H1 (cell line): Measurements from ENCODE around the gene MRPL4. TPM values are rescaled to one million over a fixed set of nuclear protein-coding genes. Genes with fewer than 3 reads are reported as not detected.

Source experiments
- CTCF ChIA-PET: fragments of 300-600 bp; sonication (Branson Sonifier 250); formaldehyde crosslinking; loops from one replicate; lab custom pipeline; 2021; ENCODE audit not compliant: partially characterized antibody; lab: Charles Lee
- POLR2A ChIA-PET: fragments of 300-600 bp; sonication (Branson Sonifier 250); formaldehyde crosslinking; loops from one replicate; lab custom pipeline; 2021; ENCODE audit warnings: inconsistent platforms; ENCODE audit not compliant: partially characterized antibody; lab: Charles Lee
- DNase-seq, 2 experiments: peaks; one replicate each; pipeline versions ENCODE4 v3.0.0 to v3.0.0-alpha.2; 2010 to 2022; ENCODE audit warnings: low spot score in 2 of 2, low read depth in 1 of 2, mixed read lengths in 1 of 2
- FAIRE-seq: peaks from 2 replicates; lab custom pipeline; 2011; peaks lifted over from hg19 to GRCh38; lab: Jason Lieb, UNC
- H2AFZ ChIP-seq: 2 replicates; pipeline ENCODE4 v1.8.1; 2012; ENCODE audit warnings: low read length, inconsistent platforms
- H2AK5ac ChIP-seq: 2 replicates; pipeline ENCODE4 v1.6.1; 2013; ENCODE audit warnings: low read depth, low read length
- H2BK120ac ChIP-seq: replicated peaks from 2 replicates; pipeline ENCODE3; 2013; ENCODE audit warnings: low read depth, low read length, inconsistent platforms
- H2BK12ac ChIP-seq: 2 replicates; pipeline ENCODE4 v1.6.1; 2013; ENCODE audit warnings: low read depth, low read length
- H2BK15ac ChIP-seq: 2 replicates; pipeline ENCODE4 v1.6.1; 2013; ENCODE audit warnings: low read length
- H2BK20ac ChIP-seq: 2 replicates; pipeline ENCODE4 v1.6.1; 2013; ENCODE audit warnings: low read length
- H2BK5ac ChIP-seq: 2 replicates; pipeline ENCODE4 v1.6.1; 2013; ENCODE audit warnings: low read depth, low read length
- H3K14ac ChIP-seq: 2 replicates; pipeline ENCODE4 v1.6.1; 2013; ENCODE audit warnings: inconsistent platforms; ENCODE audit not compliant: insufficient read length
- H3K18ac ChIP-seq: 2 replicates; pipeline ENCODE4 v1.6.1; 2013; ENCODE audit warnings: low read length; ENCODE audit errors: extremely low read depth
- H3K23ac ChIP-seq: 2 replicates; pipeline ENCODE4 v1.6.1; 2013; ENCODE audit warnings: inconsistent platforms; ENCODE audit not compliant: insufficient read length
- H3K23me2 ChIP-seq: 2 replicates; pipeline ENCODE4 v1.6.1; 2013; ENCODE audit warnings: low read depth, low read length
- H3K27ac ChIP-seq: 2 replicates; pipeline ENCODE4 v1.6.1; 2011; ENCODE audit warnings: low read depth, low read length, inconsistent platforms
- H3K27me3 ChIP-seq, 4 experiments: replicated peaks in 1 of 4; 1 replicate in 1 of 4; 2 replicates in 3 of 4; pipeline versions ENCODE4 v1.6.1 to v1.8.1; 2011 to 2013; ENCODE audit warnings: low read length in 3 of 4, mild to moderate bottlenecking in 3 of 4, inconsistent platforms in 2 of 4, mixed read lengths in 2 of 4, moderate library complexity in 1 of 4; ENCODE audit not compliant: control insufficient read depth in 3 of 4, insufficient read depth in 3 of 4; ENCODE audit errors: extremely low read depth in 1 of 4
- H3K36me3 ChIP-seq, 4 experiments: 2 replicates each; pipeline versions ENCODE4 v1.6.1 to v1.8.1; 2011 to 2013; ENCODE audit warnings: mild to moderate bottlenecking in 4 of 4, low read length in 3 of 4, moderate library complexity in 2 of 4, control low read depth in 1 of 4, inconsistent platforms in 1 of 4; ENCODE audit not compliant: insufficient read depth in 4 of 4, control insufficient read depth in 2 of 4
- H3K4ac ChIP-seq: replicated peaks from 2 replicates; pipeline ENCODE3; 2013; ENCODE audit warnings: low read length, low read depth, mixed read lengths, inconsistent platforms; ENCODE audit not compliant: insufficient read length
- H3K4me1 ChIP-seq, 4 experiments: replicated peaks in 1 of 4; 1 replicate in 1 of 4; 2 replicates in 3 of 4; pipeline versions ENCODE4 v1.6.1 to v1.8.1; 2011 to 2013; ENCODE audit warnings: low read length in 3 of 4, inconsistent platforms in 2 of 4, mixed read lengths in 1 of 4; ENCODE audit not compliant: insufficient read depth in 4 of 4, control insufficient read depth in 3 of 4
- H3K4me2 ChIP-seq, 2 experiments: 2 replicates each; pipeline versions ENCODE4 v1.6.1 to v1.8.1; 2011 to 2013; ENCODE audit warnings: low read depth in 2 of 2, low read length in 2 of 2, control low read depth in 1 of 2, inconsistent platforms in 1 of 2, mild to moderate bottlenecking in 1 of 2; ENCODE audit not compliant: insufficient read depth in 1 of 2
- H3K4me3 ChIP-seq, 4 experiments: fragments of 200-600, 300-600 bp in 1 of 4; sonication (generic), shearing (Covaris generic), sonication (Bioruptor Twin) in 1 of 4; 2 replicates each; pipeline versions ENCODE4 v1.5.1 to v1.8.1; 2011 to 2016; ENCODE audit warnings: low read length in 4 of 4, low read depth in 3 of 4, control low read depth in 2 of 4, inconsistent platforms in 2 of 4, mild to moderate bottlenecking in 2 of 4, mixed read lengths in 1 of 4, moderate library complexity in 1 of 4; ENCODE audit not compliant: insufficient read depth in 2 of 4; ENCODE audit errors: extremely low read depth in 1 of 4
- H3K56ac ChIP-seq: replicated peaks from 2 replicates; pipeline ENCODE3; 2013; ENCODE audit warnings: low read depth, mild to moderate bottlenecking, mixed read lengths, low read length, inconsistent platforms; ENCODE audit not compliant: insufficient read length
- H3K79me1 ChIP-seq: 2 replicates; pipeline ENCODE4 v1.6.1; 2013; ENCODE audit warnings: low read depth, low read length, control low read depth
- H3K79me2 ChIP-seq, 2 experiments: 2 replicates each; pipeline versions ENCODE4 v1.6.1 to v1.8.1; 2012 to 2013; ENCODE audit warnings: low read length in 2 of 2, mild to moderate bottlenecking in 2 of 2, inconsistent platforms in 1 of 2; ENCODE audit not compliant: insufficient read depth in 2 of 2, control insufficient read depth in 1 of 2
- H3K9ac ChIP-seq, 4 experiments: replicated peaks in 1 of 4; 1 replicate in 1 of 4; 2 replicates in 3 of 4; pipeline versions ENCODE4 v1.6.1 to v1.8.1; 2011 to 2013; ENCODE audit warnings: low read depth in 3 of 4, low read length in 3 of 4, control low read depth in 2 of 4, mild to moderate bottlenecking in 2 of 4, moderate library complexity in 2 of 4, inconsistent platforms in 1 of 4; ENCODE audit errors: extremely low read depth in 1 of 4
- H3K9me3 ChIP-seq, 2 experiments: 2 replicates each; pipeline versions ENCODE4 v1.6.1 to v1.8.1; 2012 to 2013; ENCODE audit warnings: mild to moderate bottlenecking in 2 of 2, moderate library complexity in 2 of 2, control low read depth in 1 of 2, inconsistent platforms in 1 of 2, low read depth in 1 of 2, low read length in 1 of 2, mixed read lengths in 1 of 2; ENCODE audit not compliant: insufficient read depth in 2 of 2
- H4K20me1 ChIP-seq, 2 experiments: replicated peaks in 1 of 2; 2 replicates each; pipeline versions ENCODE3 to v1.8.1; 2011 to 2013; ENCODE audit warnings: inconsistent platforms in 2 of 2, low read length in 2 of 2, mild to moderate bottlenecking in 1 of 2; ENCODE audit not compliant: insufficient read depth in 2 of 2, control insufficient read depth in 1 of 2
- H4K5ac ChIP-seq: 2 replicates; pipeline ENCODE4 v1.6.1; 2013; ENCODE audit warnings: low read length, low read depth, mixed read lengths, inconsistent platforms; ENCODE audit not compliant: insufficient read length
- H4K8ac ChIP-seq: 2 replicates; pipeline ENCODE4 v1.8.0; 2013; ENCODE audit warnings: mild to moderate bottlenecking, moderate library complexity, low read length, inconsistent platforms; ENCODE audit not compliant: insufficient read depth; ENCODE audit errors: extremely low read depth
- H4K91ac ChIP-seq: replicated peaks from 2 replicates; pipeline ENCODE3; 2013; ENCODE audit warnings: low read length, mixed read lengths, inconsistent platforms; ENCODE audit not compliant: insufficient read length
- CHD2 ChIP-seq: IDR thresholded peaks from 2 replicates; pipeline ENCODE4 v1.6.1; 2012; ENCODE audit warnings: low read length, improper control_type of control experiment
- EGR1 ChIP-seq: IDR thresholded peaks from 2 replicates; pipeline ENCODE4 v1.6.1; 2011; ENCODE audit warnings: low read depth, low read length, borderline replicate concordance
- KDM1A ChIP-seq: fragments of 200-600, 300-600 bp; sonication (generic); IDR thresholded peaks from 2 replicates; pipeline ENCODE4 v1.7.1; 2016; ENCODE audit warnings: mild to moderate bottlenecking, low read length, borderline replicate concordance
- MAFK ChIP-seq: IDR thresholded peaks from 2 replicates; pipeline ENCODE4 v1.6.1; 2012; ENCODE audit warnings: low read depth, mild to moderate bottlenecking, improper control_type of control experiment, low read length
- SP4 ChIP-seq: IDR thresholded peaks from 2 replicates; pipeline ENCODE4 v1.6.1; 2012; ENCODE audit warnings: low read length, inconsistent platforms
- SRF ChIP-seq: IDR thresholded peaks from 2 replicates; pipeline ENCODE4 v1.6.1; 2011; ENCODE audit warnings: mild to moderate bottlenecking, low read depth, low read length, moderate library complexity
- WGBS, 2 experiments: shearing (Covaris generic) in 1 of 2; methylation state at CpG; one replicate each; pipeline versions ENCODE4 v1.1.6 to v1.1.7; 2013 to 2015; ENCODE audit warnings: low lambda C conversion rate in 2 of 2, mixed read lengths in 2 of 2, inconsistent platforms in 1 of 2, low coverage in 1 of 2, missing lambda C conversion rate in 1 of 2; ENCODE audit not compliant: insufficient replicate concordance in 2 of 2, insufficient coverage in 1 of 2, insufficient read length in 1 of 2; ENCODE audit errors: extremely low coverage in 1 of 2, missing lambda C conversion rate in 1 of 2; 5-methylcytosine and 5-hydroxymethylcytosine counted together
- polyA plus RNA-seq, 7 experiments: library from polyadenylated mRNA; depleted of rRNA in 3 of 7; stranded (reverse) in 5 of 7; unstranded in 2 of 7; fragments of >200 nt in 5 of 7; fragments of 200-250 nt in 2 of 7; gene quantifications; 1 replicate in 5 of 7; 2 replicates in 1 of 7; 4 replicates in 1 of 7; pipeline versions ENCODE4 v1.2.1 to v1.2.3, GENCODE V29; 2011 to 2013; ENCODE audit warnings: missing spikeins in 2 of 7, mixed read lengths in 2 of 7
- total RNA-seq: library from RNA; stranded (reverse); fragmentation: NEBNext Ultra II Directional; extraction: Animal tissue kit (Norgen Biotek cat#: 25700); gene quantifications from 2 replicates; pipeline ENCODE4 v1.2.1, GENCODE V29; 2021

Gene MRPL4
- total and polyA plus RNA-seq, 2 of the 8 experiments (the other 6 are each of a cell fraction or from before 2014, with no cell fraction given): 82.3 to 187 TPM

DNA sequence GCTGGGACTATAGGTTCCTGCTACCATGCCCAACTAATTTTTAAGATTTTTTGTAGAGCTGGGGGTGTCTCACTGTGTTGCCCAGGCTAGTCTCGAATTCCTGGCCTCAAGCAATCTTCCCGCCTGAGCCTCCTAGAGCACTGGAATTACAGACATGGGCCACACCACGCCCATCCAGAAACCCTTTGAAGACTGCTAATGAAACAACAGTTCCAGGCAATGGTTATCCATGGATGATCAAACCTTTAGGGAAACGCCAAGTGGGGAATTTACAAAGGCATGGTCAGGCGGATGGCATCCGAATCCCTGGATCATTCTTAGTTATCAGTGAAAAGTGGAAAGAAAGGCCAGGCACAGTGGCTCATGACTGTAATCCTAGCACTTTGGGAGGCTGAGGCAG is 40.3 kb upstream of the MRPL4 start:
- no peak overlapping the region for H3K14ac ChIP-seq
- no peak overlapping the region for H3K9ac ChIP-seq
- H3K4me3 ChIP-seq: no peak overlapping the region
- no peaks in the 10 kb centered on the region for H3K79me1 ChIP-seq
- no peaks in the 10 kb centered on the region for H3K79me2 ChIP-seq
- H3K36me3 ChIP-seq: no peaks in the 10 kb centered on the region
- H3K56ac ChIP-seq: no peak overlapping the region
- H4K91ac ChIP-seq: no peak overlapping the region
- no peak overlapping the region for H2BK15ac ChIP-seq
- H2BK20ac ChIP-seq: no peak overlapping the region
- no peaks in the 10 kb centered on the region for H4K20me1 ChIP-seq
- no peak overlapping the region for H2AK5ac ChIP-seq
- H4K5ac ChIP-seq: no peak overlapping the region
- no peaks in the 10 kb centered on the region for H3K23me2 ChIP-seq
- CTCF ChIA-PET: interaction anchor here (1.2 to 7.9 kb wide), 4 partner anchors 16 to 47 kb away, joined by 3 to 59 read pairs (median 4); no protein-coding TSS in a partner anchor
- H2BK5ac ChIP-seq: no peak overlapping the region
- no peak overlapping the region for H3K27ac ChIP-seq
- peaks cover 0 to 5% of the 10 kb centered on the region in 2 experiments; a peak in 1 of 4 replicates for H3K9me3 ChIP-seq
- no peak overlapping the region for H3K4ac ChIP-seq
- H2BK12ac ChIP-seq: no peak overlapping the region
- DNase-seq (no peak), FAIRE-seq (no peak)
- POLR2A ChIA-PET: interaction anchor here (0.9 to 1.3 kb wide), 2 partner anchors 17 to 22 kb away, joined by 3 to 5 read pairs; partner anchors contain the start of gene DNMT1
- no peak overlapping the region for H3K4me2 ChIP-seq
- TF ChIP-seq SP4 (no peak), CHD2 (no peak), MAFK (no peak), EGR1 (no peak), SRF (no peak), KDM1A (no peak)
- no peaks in the 10 kb centered on the region for H3K4me1 ChIP-seq
- H3K18ac ChIP-seq: no peak overlapping the region
- H2BK120ac ChIP-seq: no peak overlapping the region
- H2AFZ ChIP-seq: no peak overlapping the region
- no peaks in the 10 kb centered on the region for H3K27me3 ChIP-seq
- H3K23ac ChIP-seq: no peak overlapping the region
- WGBS, 2 experiments: 87% methylated on average over 6 of the region's 6 CpGs; no CpG with 5 or more reads in 1 of the 2 experiments
- no peak overlapping the region for H4K8ac ChIP-seq
